Activated CD4-positive, alpha-beta T cell treated with anti-CD3 and anti-CD28 coated beads, Interleukin-2, amount 10 ng/mL, durations not matched to agents 7 days and 5 days (primary cell): ENCODE measurements around the gene CYP2C9. TPM values are rescaled to one million over a fixed set of nuclear protein-coding genes. Genes with fewer than 3 reads are reported as not detected.
"Not testable (repeated sequence)": the region's sequence is repeated elsewhere in the genome, so short reads cannot be mapped to it uniquely, and the experiment has no call there.

Experiments used
- CTCF ChIA-PET: fragments of 350-600 bp; sonication (Branson Sonifier 250); formaldehyde crosslinking; loops from one replicate; lab custom pipeline; 2021; ENCODE audit warnings: antibody characterized with exemption; lab: Charles Lee
- POLR2A ChIA-PET: fragments of 350-600 bp; sonication (Branson Sonifier 250); formaldehyde crosslinking; loops from one replicate; lab custom pipeline; 2021; ENCODE audit warnings: antibody characterized with exemption; lab: Charles Lee
- DNase-seq: peaks from one replicate; pipeline ENCODE4 v3.0.0-alpha.2; 2020
- H3K27ac Mint-ChIP-seq: one replicate; pipeline ENCODE4 v1.8.0; 2021; ENCODE audit warnings: mild to moderate bottlenecking, moderate library complexity, mixed read lengths
- H3K27me3 Mint-ChIP-seq: one replicate; pipeline ENCODE4 v1.8.0; 2021; ENCODE audit warnings: mixed read lengths
- H3K36me3 Mint-ChIP-seq: one replicate; pipeline ENCODE4 v1.8.0; 2021; ENCODE audit warnings: low read depth, mixed read lengths
- H3K4me1 Mint-ChIP-seq: one replicate; pipeline ENCODE4 v1.8.0; 2021; ENCODE audit warnings: mixed read lengths
- H3K4me3 Mint-ChIP-seq: one replicate; pipeline ENCODE4 v1.8.0; 2021; ENCODE audit warnings: mild to moderate bottlenecking, moderate library complexity, mixed read lengths
- H3K9me3 Mint-ChIP-seq: one replicate; pipeline ENCODE4 v1.8.0; 2021; ENCODE audit warnings: mixed read lengths
- total RNA-seq, 2 experiments: library from RNA; stranded (reverse); gene quantifications; one replicate each; pipeline ENCODE4 v1.2.3, GENCODE V29; 2021

CYP2C9 gene
- total RNA-seq: not detected

DNA sequence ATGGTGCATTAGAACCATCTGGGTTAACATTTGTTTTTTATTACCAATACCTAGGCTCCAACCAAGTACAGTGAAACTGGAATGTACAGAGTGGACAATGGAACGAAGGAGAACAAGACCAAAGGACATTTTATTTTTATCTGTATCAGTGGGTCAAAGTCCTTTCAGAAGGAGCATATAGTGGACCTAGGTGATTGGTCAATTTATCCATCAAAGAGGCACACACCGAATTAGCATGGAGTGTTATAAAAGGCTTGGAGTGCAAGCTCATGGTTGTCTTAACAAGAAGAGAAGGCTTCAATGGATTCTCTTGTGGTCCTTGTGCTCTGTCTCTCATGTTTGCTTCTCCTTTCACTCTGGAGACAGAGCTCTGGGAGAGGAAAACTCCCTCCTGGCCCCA is at the start of gene CYP2C9:
Gene CYP2C9, plus strand, starts transcription at position 276 of the 400 bp plus-strand sequence. Its CDS starts 25 bp downstream, at position 301.
- no peak within 1 kb of the TSS for H3K27ac Mint-ChIP-seq
- ChIA-PET CTCF (no interaction called here), POLR2A (no interaction called here)
- H3K4me1 Mint-ChIP-seq: no peaks in the 10 kb centered on the region
- H3K36me3 Mint-ChIP-seq: no peaks in the 10 kb centered on the region
- DNase-seq: no peak
- H3K27me3 Mint-ChIP-seq: no peaks in the 10 kb centered on the region
- H3K9me3 Mint-ChIP-seq: peaks cover 9% of the 10 kb centered on the region
- H3K4me3 Mint-ChIP-seq: no peak within 1 kb of the TSS

DNA sequence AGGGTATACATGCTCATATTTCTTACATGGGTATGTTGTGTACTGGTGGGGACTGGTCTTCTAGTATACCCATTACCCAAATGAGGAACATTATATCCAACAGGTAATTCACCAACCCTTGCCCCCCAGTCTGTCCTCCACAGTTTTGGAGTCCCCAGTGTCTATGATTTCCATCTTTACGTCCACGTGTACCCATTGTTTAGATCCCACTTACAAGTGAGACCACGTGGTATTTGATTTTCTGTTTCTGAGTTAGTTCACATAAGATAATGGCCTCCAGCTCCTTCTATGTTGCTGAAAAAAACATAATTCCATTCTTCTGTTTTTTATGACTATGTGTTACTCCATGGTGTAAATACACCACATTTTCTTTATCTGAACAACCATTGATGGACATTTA is 49.3 kb upstream of the CYP2C9 start:
- CTCF ChIA-PET: no interaction called here
- POLR2A ChIA-PET: no interaction called here
- Mint-ChIP-seq H3K4me3 (no peak overlapping the region), H3K4me1 (no peaks in the 10 kb centered on the region), H3K27me3 (no peaks in the 10 kb centered on the region), H3K36me3 (no peaks in the 10 kb centered on the region), H3K27ac (no peak overlapping the region), H3K9me3 (peaks cover 5% of the 10 kb centered on the region)
- no peak for DNase-seq

DNA sequence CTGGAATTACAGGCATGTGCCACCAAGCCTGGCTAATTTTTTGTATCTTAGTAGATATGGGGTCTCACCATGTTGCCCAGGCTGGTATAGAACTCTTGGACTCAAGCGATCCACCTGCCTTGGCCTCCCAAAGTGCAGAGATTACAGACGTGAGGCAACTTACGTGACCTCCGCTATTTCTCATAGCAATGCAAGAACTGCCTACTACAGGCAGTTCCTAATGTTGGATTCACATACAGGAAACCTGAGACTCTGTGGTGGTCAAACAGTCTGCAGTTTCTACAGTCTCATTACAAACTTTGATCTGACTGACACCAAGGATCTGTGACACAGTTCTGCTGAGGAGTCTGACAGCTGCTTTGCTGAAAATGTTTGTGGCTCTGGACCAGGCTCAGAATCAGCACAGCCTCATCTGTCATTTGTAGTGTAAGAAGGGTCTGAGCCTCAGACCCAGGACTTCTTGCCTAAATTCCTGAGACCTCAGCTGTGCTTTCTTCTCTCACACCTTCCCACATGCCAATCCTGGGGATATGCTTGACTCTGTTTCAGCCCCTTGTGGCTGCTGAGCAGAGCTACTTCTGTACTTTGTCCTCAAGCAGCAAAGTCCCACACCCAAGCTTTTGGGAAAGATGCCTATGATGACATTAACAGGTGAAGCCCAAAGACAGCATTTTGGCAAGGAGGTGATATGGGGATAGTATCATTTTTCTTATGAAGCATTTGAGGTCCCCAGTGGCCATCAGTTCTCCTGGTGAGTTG is 48.0 kb upstream of the CYP2C9 start:
- Mint-ChIP-seq H3K4me3 (no peak overlapping the region), H3K36me3 (no peaks in the 10 kb centered on the region), H3K27ac (no peak overlapping the region), H3K4me1 (no peaks in the 10 kb centered on the region), H3K9me3 (peaks cover 5% of the 10 kb centered on the region), H3K27me3 (no peaks in the 10 kb centered on the region)
- ChIA-PET CTCF (no interaction called here), POLR2A (no interaction called here)
- DNase-seq: no peak

DNA sequence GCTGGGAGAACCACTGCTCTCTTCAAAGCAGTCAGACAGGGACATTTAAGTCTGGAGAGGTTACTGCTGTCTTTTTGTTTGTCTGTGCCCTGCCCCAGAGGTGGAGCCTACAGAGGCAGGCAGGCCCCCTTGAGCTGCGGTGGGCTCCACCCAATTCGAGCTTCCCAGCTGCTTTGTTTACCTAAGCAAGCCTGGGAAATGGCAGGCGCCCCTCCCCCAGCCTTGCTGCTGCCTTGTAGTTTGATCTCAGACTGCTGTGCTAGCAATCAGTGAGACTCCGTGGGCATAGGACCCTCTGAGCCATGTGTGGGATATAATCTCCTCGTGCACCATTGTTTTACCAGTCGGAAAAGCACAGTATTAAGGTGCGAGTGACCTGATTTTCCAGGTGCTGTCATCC is 40.0 kb upstream of the CYP2C9 start:
- H3K27ac Mint-ChIP-seq, H3K36me3 Mint-ChIP-seq, H3K9me3 Mint-ChIP-seq, DNase-seq, CTCF ChIA-PET, H3K4me1 Mint-ChIP-seq, H3K4me3 Mint-ChIP-seq, POLR2A ChIA-PET, H3K27me3 Mint-ChIP-seq: not testable (repeated sequence)

DNA sequence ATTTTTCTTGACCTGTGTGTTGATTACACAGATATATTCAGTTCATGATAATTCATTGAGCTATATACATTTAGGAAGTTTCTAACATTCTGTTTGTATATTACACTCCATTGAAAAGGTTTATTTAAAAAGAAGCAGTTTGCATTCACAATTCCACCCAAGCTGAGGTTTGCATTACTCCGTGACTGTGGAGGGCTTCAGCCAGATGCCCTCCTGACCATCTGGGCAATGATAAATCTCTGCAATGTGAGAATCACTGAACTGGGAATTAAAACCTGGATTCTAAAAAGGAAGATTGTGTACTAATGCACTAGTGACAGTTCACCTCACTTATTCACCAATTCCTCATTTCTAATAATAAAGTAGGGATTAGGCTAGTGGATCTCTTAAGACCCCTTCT is 36.4 kb upstream of the CYP2C9 start:
- DNase-seq: no peak
- H3K4me3 Mint-ChIP-seq: no peak overlapping the region
- peaks cover 7% of the 10 kb centered on the region for H3K9me3 Mint-ChIP-seq
- H3K36me3 Mint-ChIP-seq: no peaks in the 10 kb centered on the region
- CTCF ChIA-PET: no interaction called here
- H3K27ac Mint-ChIP-seq: no peak overlapping the region
- POLR2A ChIA-PET: no interaction called here
- H3K27me3 Mint-ChIP-seq: no peaks in the 10 kb centered on the region
- H3K4me1 Mint-ChIP-seq: no peaks in the 10 kb centered on the region

DNA sequence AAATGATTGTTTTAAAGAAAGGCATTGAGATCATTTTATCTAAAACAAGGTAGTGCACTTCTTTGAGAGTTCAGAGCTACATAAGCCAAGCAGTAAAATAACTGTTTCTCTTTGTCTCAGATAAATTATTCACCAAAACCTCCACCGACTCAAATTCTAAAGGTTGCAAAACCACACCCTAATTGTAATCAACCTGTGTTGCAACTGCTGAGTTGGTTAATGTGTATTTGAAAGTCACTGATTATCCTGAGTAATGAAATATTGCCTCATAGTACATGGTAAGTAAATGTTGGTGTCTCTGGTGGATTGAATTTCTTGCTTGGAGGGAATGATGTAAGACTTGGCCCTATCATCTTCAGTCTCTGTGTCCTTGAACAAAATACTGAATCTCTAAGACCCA is 35.9 kb upstream of the CYP2C9 start:
- CTCF ChIA-PET: no interaction called here
- POLR2A ChIA-PET: no interaction called here
- H3K36me3 Mint-ChIP-seq: no peaks in the 10 kb centered on the region
- no peak overlapping the region for H3K27ac Mint-ChIP-seq
- peaks cover 7% of the 10 kb centered on the region for H3K9me3 Mint-ChIP-seq
- H3K4me1 Mint-ChIP-seq: no peaks in the 10 kb centered on the region
- H3K27me3 Mint-ChIP-seq: no peaks in the 10 kb centered on the region
- no peak overlapping the region for H3K4me3 Mint-ChIP-seq
- no peak for DNase-seq

DNA sequence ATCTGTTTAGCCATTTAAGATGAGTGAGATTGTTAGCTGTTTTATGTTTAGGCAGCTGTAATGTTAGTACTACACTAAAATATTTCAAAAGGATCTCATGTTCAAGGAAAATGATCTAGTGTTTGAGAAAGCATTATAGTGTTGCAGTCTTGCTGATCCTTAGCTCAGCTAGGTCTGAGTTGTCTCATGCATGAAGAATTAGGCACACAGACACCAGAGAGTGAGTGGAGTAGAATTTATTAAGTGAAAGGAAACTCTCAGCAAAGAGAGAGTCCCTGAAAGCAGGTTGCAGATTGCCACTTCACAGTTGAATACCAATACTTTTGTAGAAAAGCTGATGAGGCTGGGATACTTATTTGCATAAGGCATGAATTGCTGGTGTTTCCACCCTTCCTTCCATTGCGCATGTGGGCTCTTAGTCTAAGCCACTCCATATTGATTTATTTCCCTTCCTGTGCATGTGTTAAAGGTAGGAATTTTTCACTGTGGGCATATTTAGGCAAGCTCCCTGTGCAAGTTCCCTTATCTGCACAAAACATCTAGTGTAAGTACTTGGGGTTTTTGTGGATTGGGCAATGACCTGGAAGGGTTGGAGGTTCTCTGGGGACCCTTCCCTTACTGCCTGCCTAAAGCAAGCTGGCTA is 33.8 kb upstream of the CYP2C9 start:
- H3K27me3 Mint-ChIP-seq, CTCF ChIA-PET, H3K9me3 Mint-ChIP-seq, H3K4me3 Mint-ChIP-seq, H3K27ac Mint-ChIP-seq, H3K4me1 Mint-ChIP-seq, POLR2A ChIA-PET, DNase-seq, H3K36me3 Mint-ChIP-seq: not testable (repeated sequence)

DNA sequence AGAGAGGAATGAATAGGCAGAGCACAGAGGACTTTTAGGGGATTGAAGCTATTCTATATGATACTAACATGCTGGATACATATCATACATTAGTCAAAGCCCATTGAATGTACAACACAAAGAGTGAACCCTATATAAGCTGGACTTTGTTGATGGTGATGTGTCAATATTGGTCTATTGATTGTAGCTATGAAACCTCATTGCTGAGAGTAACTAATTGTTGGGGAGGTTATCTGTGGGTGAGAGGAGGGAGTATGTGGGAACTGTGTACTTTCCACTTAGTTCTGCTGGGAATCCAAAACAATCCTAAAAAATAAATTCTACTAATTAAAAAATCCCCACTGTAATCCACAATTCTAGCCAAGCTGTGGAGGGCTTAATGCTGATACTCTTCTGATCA is 22.0 kb upstream of the CYP2C9 start:
- Mint-ChIP-seq H3K9me3 (peaks cover 6% of the 10 kb centered on the region), H3K36me3 (no peaks in the 10 kb centered on the region), H3K4me1 (no peaks in the 10 kb centered on the region), H3K4me3 (no peak overlapping the region), H3K27ac (no peak overlapping the region), H3K27me3 (no peaks in the 10 kb centered on the region)
- DNase-seq: no peak
- POLR2A ChIA-PET: no interaction called here
- CTCF ChIA-PET: no interaction called here

DNA sequence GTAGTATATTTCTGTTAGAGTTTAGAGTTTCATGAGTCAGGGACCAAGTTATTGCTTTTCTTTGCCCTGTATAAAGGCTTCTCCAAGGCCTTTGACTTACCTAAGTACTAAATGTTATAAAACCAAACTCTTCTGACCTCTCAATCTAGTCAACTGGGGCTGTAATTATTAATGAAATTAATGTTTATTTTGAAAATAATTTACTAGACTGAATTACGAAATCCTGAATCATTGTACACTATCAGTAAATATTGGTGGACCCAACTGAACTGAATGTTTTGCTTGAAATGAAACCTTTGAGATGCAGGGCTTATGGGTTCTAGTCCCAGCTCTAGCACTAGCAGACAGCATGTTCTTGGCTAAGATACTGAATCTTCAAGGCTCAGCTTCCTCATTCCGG is 1.7 kb upstream of the CYP2C9 start:
- CTCF ChIA-PET: interaction anchor here (0.6 kb wide), 1 partner anchor 12 kb away, joined by 4 read pairs; no protein-coding TSS in a partner anchor
- no peak for DNase-seq
- POLR2A ChIA-PET: no interaction called here
- H3K27me3 Mint-ChIP-seq: no peaks in the 10 kb centered on the region
- H3K9me3 Mint-ChIP-seq: peaks cover under 1% of the 10 kb centered on the region
- H3K36me3 Mint-ChIP-seq: no peaks in the 10 kb centered on the region
- H3K4me3 Mint-ChIP-seq: no peak overlapping the region
- H3K27ac Mint-ChIP-seq: no peak overlapping the region
- H3K4me1 Mint-ChIP-seq: no peaks in the 10 kb centered on the region

DNA sequence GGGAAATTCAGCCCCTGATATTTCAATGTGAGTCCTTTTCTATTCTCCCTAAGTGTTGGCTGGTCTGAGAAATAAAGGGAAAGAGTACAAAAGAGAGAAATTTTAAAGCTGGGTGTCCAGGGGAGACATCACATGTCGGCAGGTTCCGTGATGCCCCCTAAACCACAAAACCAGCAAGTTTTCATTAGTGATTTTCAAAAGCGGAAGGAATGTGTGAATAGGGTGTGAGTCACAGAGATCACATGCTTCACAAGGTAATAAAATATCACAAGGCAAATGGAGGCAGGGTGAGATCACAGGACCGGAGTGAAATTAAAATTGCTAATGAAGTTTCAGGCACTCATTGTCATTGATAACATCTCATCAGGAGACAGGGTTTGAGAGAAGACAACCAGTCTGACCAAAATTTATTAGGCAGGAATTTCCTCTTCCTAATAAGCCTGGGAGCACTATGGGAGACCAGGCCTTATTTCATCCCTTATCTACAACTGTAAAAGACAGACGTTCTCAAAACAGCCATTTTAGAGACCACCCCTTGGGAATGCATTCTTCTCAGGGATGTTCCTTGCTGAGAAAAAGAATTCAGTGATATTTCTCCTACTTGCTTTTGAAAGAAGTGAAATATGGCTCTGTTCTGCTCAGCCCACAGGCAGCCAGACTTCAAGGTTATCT is 5.1 kb downstream of the CYP2C9 start:
- H3K4me3 Mint-ChIP-seq, DNase-seq, H3K36me3 Mint-ChIP-seq, CTCF ChIA-PET, POLR2A ChIA-PET, H3K27me3 Mint-ChIP-seq, H3K27ac Mint-ChIP-seq, H3K4me1 Mint-ChIP-seq: not testable (repeated sequence)
- H3K9me3 Mint-ChIP-seq: peaks cover 21% of the 10 kb centered on the region

DNA sequence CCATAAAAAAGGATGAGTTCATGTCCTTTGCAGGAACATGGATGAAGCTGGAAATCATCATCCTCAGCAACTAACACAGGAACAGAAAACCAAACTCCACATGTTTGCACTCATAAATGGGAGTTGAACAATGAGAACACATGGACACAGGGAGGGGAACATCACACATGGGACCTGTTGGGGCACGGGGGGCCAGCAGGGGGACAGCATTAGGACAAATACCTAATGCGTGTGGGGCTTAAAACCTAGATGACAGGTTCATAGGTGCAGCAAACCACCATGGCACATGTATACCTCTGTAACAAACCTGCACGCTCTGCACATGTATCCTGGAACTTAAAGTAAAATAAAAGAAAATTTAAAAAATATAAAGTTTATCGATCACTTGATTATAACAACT is 7.7 kb downstream of the CYP2C9 start:
- POLR2A ChIA-PET: not testable (repeated sequence)

DNA sequence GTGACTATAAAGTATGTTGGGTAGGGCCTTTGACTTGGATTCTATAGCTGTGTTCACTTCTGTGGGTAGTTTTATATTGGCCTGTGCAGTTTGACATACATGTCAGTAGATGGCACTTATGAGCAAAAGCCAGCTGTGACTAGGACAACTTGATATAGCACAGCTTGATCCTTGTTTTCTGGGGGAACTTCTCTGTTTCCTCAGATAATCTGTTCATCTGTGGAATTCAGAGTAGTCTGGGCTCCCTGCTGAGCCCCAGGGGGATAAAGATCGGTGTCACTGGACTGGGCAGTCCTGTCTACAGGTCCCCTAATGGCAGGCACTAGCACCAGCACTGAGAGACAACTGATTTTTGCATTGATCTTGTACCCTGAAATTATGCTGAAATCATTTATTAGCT is 25.4 kb downstream of the CYP2C9 start:
- no peak overlapping the region for H3K4me3 Mint-ChIP-seq
- no peak overlapping the region for H3K27ac Mint-ChIP-seq
- H3K36me3 Mint-ChIP-seq: no peaks in the 10 kb centered on the region
- H3K4me1 Mint-ChIP-seq: no peaks in the 10 kb centered on the region
- ChIA-PET POLR2A (no interaction called here), CTCF (interaction anchor here (0.6 kb wide), 1 partner anchor 1844 kb away, joined by 3 read pairs; no protein-coding TSS in a partner anchor)
- H3K9me3 Mint-ChIP-seq: no peaks in the 10 kb centered on the region
- no peaks in the 10 kb centered on the region for H3K27me3 Mint-ChIP-seq
- DNase-seq: no peak

More for the DNA sequence above, 7.7 kb downstream of the CYP2C9 start:
- H3K36me3 Mint-ChIP-seq, H3K27ac Mint-ChIP-seq, DNase-seq, H3K27me3 Mint-ChIP-seq, H3K4me1 Mint-ChIP-seq, CTCF ChIA-PET, H3K4me3 Mint-ChIP-seq: not testable (repeated sequence)
- H3K9me3 Mint-ChIP-seq: peaks cover 21% of the 10 kb centered on the region

DNA sequence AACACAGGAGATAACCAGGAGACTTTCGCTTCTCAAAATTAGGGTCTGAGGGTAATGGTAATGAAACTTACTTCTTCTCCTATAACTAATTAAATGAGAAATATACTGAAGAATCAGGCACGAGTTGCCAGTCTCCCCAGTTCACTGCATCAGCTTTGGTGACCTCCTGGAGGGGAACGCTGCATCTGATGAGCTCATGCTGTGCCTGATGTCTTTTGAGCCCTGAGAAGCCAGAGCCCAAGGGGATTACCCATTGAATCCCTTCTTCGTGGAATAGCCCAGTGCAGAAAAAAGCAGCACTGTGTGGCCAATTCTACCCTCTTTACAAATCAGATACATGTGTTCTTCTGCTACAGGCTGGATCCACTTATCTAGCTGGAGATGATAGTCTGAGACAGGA is 45.1 kb downstream of the CYP2C9 start:
- no peaks in the 10 kb centered on the region for H3K4me1 Mint-ChIP-seq
- CTCF ChIA-PET: no interaction called here
- no peaks in the 10 kb centered on the region for H3K27me3 Mint-ChIP-seq
- no peak overlapping the region for H3K27ac Mint-ChIP-seq
- H3K36me3 Mint-ChIP-seq: no peaks in the 10 kb centered on the region
- H3K4me3 Mint-ChIP-seq: no peak overlapping the region
- DNase-seq: no peak
- peaks cover 5% of the 10 kb centered on the region for H3K9me3 Mint-ChIP-seq
- POLR2A ChIA-PET: no interaction called here
